ENCODE results near the gene DCUN1D2.
"Not testable (repeated sequence)": the region's sequence is repeated elsewhere in the genome, so short reads cannot be mapped to it uniquely, and the experiment has no call there.

DCUN1D2 gene

DNA sequence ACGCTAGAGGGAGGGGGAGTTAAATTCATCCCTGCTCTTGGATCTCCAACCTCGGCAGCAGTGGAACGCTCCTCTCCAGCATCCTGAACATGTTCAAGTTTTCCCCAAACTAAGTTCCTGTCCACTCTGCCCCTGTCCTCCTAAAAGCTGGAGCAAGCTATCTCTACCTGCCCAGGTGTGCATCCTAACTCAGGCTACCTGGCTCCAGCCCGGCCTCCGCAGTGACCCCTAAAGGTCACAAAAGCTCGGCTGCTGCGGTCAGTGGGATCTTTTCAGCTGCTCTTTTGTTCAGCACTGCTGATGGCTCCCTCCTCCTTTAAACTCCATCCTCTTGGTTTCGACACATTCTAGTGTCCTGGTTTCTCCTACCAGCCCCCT is 1.4 kb downstream of the DCUN1D2 start:
- peak; percentile 33 for DNase-seq

DNA sequence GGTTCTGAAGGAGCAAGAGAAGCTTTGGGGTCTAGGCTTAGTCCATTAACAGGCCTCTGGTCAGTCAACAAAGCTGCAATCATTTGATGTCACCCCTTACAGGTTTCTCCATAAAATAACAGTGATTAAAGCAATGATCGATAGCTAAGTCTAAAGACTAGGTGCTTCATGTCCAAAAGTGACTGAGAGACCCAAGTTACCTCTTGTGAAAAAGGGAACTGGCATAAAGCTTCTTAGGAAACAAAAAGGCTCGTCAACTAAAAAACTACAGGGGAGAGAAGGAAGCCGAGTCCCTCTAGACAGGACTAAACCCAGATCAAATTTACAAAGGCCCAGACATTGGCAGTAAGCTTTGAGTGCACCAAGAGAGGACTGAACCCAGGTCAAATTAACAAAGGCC is 2.2 kb downstream of the DCUN1D2 start:
- no peak for DNase-seq

DNA sequence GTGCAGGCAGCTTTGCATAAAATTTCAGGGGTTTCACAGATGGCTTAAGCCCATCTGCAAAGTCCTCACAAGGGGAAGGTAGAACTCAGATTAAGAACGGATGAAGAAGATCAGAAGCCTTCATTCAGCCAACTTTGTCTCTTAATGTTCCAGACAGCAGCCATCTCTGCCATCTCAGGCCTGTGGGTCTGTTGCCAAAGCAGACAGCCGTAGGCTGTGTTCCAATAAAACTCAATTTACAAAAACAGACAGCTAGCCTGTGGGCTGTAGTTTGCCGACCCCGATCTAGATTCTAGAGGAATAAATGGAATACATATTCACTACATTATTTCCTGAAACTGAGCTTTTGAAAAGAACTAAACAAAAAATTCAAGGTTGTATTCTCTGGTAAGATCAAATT is 3.8 kb downstream of the DCUN1D2 start:
- DNase-seq = no peak

DNA sequence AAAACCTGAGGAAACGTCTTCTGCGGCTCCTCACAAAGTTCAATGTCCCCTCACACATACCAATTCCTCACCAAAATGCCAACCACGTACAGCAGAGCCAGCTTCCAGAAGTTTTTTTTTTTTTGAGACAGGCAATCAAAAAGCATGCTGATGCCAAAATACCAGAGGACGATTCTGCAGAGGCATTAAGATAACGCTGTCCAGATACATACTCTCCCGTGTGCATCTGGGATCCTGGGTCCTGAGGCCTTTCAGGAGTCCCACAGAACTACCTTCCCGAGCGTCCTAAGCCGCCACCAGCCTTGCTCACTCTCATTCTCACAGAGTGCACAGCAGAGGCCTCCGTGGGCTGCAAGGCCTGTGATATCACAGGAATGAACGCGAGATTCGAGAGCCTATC is 5.0 kb downstream of the DCUN1D2 start:
- no peak for DNase-seq

DNA sequence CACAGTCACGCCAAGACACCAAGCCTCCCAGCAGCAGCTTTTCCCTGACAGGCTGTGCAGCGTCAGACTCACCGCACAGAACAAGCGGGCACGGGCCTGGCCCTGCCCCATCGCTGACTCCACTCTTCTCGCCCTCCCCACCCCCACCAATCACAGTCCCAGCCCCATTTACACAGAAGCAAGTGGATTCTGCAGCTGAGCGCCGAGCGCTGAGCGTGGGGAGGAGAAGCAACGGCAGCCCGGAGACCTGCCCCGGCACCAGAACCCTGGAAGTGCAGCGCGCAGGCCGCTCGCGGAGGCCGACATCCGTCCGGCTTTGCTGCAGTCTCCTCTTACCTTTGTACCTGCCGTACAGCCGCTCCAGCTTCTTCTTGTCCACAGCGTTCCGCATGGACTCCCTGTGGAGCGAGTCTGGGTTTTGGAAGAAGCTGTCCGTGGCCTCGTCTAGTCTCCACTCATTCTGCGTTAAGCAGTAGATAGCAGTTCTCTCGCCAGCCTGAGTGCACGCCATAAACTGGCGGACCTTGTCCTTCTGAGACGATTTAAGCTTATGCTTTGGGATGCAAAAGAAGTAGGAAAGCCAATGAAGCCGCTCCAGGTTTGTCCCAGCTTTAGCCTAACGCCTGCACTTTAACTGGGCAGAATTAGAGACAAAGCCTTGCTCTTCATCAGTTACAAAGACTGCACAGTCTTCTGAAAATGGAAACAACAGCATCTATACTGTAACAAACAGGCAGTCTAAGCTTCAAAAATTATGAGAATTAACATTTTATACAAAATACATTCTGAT is 6.8 kb downstream of the DCUN1D2 start:
- DNase-seq = no peak

DNA sequence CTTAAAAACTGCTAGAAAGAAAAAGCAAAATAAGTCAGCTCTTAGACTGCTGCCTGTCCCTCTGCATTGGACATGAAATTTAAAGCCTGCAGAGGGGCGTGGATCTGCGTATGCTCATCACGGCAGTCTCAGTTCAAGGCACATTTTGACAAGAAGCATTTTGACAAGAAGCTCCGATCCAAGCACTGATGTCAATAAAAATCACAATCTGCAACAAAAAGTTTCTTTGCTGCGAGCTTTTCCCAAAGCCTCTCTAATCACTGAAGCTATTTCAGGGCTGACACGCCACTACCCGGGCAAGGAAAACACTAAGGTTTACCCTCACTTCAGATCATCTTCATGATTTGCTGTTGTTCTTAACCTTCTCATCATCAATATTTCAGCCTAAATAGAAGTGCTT is 7.4 kb downstream of the DCUN1D2 start:
- DNase-seq = no peak

DNA sequence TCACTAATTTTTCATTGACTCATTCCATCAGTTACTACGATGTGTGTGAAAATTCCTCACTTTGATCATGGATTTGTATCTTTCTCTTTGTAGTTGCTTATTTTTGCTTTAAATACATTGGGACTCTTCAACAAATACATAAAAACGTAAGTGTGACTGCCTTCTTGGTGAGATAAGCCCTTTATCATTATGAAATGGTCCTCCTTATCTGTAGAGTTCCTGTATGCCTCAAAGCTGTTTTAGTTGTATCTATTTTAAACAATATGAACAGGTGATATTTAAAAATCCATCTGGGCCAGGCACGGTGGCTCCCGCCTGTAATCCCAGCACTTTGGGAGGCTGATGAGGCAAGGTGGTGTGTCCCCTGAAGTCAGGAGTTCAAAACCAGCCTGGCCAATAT is 11.3 kb downstream of the DCUN1D2 start:
- no peak for DNase-seq

DNA sequence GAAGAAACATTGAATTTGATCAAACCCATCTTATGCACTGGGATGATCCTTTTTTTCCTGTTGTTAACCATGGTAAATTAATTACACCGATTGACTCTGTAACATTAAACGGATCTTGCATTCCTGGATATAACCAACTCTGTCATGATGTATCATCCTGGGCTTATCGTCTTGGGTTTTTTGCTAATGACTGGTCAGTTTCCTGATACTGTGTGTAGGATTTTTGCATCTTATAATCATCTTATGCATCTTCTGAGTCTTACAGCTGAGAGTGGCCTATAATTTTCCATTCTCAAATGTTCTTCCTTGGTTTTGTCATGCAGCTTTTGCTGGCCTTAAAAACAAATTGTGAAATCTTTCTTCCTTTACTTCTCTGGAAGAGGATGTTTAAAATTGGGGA is 12.8 kb downstream of the DCUN1D2 start:
- DNase-seq = no peak

DNA sequence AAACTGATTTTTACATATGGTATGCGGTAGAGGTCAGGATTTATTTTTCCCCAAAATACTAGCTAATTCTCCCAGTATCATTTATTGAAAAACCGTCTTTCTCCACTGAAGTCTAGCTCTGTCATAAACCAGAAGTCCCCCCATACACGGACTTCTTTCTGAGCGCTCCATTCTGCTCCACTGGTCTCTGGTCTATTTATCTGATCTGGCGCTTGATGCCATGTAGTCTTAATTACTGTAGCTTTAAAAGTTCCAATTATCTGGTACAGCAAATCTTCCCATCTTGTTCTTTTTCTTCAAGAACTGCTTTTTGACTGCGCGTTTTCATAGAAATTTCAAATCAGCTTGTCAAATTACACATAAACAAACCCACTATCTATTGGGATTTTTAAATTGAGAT is 13.7 kb downstream of the DCUN1D2 start:
- DNase-seq = no peak

DNA sequence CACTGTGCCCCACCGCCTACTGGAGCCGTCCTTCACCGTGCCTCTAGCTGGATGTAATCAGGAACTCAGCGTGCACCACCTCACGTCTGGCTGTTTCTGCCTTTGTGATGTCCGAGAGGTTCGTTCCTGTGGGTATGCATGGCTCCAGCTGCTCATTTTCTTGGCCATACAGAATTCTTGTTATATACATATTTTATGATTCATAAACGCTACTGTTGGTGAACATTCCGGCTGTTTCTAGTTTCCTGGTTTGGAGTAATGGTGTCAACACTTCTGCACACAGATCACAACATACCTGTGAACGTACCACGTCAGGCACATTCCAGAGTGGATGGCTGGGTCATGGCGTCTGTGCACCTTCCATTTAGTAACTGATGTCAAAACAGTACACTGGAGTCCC is 14.6 kb downstream of the DCUN1D2 start:
- no peak for DNase-seq

DNA sequence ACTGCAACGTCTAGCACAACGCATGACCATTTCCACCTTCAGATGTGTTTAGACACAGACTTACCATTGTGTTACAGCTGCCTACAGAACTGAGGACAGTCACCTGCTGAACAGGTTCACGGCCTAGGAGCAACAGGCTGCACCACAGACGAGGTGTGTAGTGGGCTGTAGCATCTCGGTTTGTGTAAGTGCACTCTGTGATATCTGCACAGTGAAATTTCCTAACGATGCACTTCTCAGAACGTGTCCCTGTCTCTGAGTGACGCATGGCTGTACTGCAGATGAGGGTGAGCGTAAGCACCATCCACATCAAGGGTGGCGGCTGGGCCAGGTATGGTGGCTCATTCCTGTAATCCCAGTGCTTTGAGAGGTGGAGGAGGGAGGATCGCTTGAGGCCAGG is 15.2 kb downstream of the DCUN1D2 start:
- DNase-seq = no peak

DNA sequence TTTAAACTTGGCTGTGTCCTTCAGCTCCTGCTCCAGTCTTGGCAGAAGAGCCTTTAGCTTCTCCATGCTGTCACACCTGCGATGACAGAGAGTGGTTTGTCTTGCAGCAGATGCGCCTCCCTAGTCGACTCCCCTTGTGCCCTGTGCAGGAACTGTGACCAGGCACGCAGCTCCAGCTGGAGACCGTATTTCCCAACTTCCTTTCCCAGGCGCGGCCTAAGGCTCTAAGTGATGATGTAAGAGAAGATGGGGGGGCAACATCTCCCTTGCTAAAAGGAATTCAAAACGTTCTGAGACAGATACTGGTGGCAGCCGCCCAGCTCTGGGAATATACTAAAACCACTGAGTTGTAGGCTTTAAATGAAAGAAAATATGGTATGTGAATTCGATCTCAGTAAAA is 16.3 kb downstream of the DCUN1D2 start:
- no peak for DNase-seq

DNA sequence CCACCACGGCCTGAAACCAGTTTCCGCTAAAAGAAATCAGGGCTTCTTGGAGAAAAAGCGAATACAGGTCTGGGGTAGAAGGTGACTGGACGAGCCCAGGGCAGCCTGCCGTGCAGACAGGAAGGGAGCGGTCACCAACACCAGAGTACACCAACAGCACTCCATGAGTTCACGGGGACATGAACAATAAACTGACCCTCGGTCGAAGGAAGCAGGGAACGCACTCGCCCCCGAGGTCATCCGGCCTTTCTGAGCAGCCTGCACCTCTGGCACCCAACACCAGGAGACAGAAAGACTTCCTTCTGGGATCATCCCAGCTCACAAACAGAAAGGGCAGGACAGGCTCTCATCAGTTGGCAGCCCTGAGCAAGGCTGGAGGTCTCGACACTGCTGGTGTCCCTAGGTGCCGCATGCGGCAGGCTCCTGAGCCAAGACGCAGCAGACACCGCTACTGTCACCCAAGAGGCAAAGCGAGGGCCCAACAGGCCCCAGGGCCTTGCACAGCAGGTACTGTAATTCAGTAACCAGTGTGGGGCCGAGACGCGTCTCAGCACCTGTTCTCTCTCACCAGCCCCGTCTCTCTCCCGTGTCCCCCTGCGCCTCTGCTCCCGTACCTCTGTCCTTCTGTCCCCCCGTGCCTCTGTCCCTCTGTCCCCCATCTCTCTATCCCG is 18.0 kb downstream of the DCUN1D2 start:
- DNase-seq = no peak

DNA sequence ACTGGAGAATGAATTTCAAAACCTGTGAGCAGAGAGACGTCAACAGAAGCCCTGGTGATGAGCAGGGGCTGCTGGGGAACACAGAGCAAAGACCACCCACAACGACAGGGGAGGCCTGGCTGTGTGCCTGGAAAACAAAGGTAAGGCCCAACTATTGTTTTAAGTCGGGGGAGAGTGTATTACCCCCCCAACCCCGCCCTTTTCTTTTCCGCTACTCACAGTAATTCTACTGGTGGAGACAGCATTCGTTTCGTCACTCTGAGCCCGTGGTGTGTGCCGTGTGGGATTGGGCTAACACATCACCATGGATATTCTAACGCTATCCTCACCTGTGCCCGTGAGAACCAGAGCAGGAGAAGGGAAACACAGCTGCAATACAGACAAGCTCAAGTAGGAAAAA is 18.7 kb downstream of the DCUN1D2 start:
- DNase-seq = no peak

DNA sequence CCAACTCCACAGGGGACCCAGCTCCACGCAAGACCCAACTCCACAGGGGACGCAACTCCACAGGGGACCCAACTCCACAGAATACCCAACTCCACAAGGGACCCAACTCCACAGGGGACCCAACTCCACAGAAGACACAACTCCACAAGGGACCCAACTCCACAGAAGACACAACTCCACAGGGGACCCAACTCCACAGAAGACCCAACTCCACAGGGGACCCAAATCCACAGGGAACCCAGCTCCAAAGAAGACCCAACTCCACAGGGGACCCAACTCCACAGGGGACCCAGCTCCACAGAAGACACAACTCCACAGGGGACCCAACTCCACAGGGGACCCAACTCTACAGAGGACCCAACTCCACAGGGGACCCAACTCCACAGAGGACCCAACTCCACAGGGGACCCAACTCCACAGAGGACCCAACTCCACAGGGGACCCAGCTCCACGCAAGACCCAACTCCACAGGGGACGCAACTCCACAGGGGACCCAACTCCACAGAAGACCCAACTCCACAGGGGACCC is 19.8 kb downstream of the DCUN1D2 start:
- not testable (repeated sequence) for DNase-seq

DNA sequence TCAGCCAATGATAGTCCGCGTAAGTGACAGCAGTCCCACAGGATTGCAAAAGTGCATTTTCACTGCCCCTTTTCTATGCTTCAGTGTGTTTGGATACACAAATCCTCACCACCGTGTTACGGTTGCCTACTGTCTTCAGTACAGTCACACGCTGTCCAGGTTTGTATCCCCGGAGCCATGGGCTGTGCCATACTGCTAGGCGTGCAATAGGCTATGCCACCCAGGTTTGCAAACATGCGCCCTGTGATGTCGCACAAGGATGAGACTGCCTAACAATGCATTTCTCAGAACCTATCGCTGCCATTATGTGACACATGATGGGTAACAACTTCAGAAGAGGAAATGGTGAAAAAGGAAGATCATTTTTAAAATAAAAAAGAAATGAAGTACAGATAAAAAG is 20.4 kb downstream of the DCUN1D2 start:
- no peak for DNase-seq

DNA sequence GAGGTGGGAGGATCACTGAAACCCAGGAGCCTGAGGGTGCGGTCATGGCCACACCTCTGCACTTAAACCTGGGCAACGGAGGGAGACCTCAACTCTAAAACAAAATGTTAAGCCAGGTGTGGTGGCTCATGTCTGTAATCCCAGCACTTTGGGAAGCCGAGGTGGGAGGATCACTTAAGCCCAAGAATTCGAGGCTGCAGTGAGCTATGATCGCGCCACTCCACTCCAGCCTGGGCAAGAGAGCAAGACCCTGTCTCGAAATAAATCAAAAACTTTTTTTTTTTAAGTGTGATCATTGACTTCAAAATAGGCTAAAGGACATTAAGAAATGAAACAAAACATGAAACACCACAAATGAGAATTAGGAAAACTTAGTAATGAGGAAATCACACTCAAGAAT is 20.9 kb downstream of the DCUN1D2 start:
- DNase-seq = no peak

DNA sequence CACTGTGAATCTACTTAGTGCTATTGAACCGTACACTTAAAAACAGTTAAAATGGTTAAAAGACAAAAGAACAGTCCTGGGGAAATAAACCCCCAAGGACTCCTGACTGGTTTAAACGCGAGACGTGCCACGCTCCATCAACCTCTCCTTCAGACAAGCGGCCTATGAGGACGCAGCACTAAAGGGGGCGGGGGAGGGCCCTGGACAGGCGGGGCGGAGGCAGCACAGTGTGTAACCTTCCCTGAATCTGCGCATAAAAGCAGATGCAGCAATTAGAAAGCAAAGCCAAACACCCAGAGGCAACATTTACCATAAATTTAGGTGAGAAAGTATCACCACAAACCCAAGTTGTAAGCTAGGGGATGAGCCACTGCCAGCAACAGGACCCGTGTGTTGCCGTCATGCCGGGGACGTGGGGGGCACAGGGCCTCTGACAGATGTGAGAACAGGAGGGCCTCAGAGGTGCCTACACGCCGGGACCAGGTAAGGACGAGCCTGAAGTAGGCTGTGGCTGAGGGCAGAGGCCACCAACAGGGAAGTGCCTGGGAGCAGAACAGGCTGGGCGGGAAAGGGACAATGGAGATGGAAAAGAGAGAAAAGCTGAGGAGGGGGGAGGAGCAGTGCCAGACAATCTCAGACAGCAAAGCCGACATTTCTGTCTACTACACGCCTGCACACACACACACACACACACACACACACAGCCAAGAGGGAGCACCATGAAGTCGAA is 21.9 kb downstream of the DCUN1D2 start:
- no peak for DNase-seq

DNA sequence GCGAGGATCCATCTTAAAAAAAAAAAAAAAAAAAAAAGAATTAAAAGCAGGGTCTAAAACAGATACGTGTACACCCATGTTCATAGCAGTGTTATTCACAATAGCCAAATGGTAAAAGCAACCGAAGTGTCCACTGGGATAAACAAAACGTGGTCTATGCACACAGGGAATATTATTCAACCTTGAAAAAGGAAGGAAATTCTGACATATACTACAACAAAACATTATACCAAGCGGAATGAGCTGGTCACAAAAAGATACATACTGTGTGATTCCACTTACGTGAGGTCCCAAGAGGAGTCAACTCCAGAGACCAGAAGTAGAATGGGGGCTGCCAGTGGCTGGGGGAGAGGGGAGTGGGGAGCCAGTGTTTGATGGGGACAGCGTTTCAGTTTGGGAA is 22.5 kb downstream of the DCUN1D2 start:
- DNase-seq = no peak

DNA sequence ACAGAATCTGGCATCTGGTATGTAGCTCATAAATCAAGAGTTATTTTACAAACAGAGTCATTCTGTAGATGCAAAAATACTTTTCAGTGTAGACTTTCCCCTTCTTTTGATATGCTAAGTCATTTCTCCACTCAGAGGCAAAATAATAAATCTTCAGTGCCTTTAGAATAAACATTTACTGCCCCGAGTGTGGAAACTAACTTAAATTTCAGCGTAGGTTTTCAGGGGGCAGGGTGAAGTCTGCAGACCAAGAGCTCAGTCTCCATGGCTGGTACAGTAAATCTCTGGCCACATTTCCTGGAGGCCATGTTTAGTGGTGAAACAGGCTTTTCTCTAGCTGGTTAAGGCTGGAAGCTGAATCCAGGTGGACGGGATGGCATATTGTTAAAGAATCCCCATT is 24.1 kb downstream of the DCUN1D2 start:
- DNase-seq = no peak

DNA sequence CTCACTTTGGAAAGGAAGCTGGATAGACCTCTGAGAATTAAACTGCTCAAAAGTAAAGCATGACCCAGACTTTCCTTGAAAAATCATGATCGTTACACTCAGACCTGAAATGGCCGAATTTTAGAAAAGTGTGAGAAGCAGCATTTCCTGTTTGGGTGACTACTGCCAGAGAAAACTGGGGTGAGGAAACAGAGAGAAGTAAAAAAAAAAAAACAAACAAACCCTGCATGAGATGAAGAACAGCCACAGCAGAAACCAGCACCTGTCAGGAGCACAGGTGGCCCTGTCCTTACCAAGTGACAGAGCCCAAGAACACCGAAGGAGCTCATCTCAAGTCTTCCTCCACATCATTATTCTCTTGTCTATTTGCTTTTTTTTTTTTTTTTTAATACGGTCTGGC is 25.2 kb downstream of the DCUN1D2 start:
- no peak for DNase-seq

DNA sequence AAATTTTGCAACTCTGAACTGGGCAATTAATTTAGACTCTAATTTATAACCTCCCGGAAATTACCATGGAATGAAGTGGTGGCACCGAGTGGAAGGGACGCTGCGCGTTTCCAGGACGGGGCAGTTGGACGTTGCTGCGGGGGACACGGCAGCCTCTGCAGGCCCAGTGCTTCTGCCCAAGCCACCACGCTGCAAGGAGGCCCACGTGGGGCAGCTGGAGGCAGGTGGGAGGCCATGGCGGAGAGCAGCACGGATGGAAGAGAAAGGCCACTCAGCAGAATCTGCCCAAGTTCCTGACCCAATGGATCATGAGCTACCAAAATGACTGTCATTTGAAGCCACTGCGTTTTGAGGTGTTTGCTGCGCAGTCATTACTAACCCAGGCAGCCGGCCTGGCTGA is 26.0 kb downstream of the DCUN1D2 start:
- DNase-seq = no peak

DNA sequence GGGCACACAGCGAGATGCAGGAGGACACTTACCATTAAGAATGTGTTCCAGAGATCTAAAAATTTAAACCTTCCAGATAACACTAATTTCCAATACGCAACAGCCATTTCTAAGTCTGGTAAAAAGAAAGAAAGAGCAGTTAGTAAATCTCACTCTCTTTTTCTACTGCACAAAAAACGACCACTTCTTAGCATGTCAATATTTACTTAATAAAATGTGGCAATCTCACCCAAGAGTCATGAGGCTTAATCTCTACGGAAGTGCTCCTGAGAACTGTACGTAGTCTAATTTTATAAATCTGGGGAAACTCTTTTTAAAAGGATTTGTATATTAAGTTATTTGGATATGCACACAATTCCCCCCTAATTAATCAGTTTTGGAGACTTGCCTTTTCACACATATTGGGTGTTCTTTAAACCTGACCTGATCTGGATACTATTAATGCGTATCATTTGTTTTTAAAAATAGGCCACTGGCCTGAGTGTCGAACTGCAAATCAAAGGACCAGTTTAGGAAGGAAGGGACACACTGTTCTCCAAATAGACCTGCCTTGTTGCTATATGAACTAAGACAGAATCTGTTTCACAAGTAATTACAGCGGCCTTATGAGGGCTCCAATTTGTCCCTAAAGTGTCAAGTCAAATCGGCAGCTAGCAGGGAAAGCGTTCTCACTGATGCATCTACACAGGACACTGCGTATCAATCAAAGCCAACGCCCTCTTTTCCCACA is 29.3 kb downstream of the DCUN1D2 start:
- no peak for DNase-seq

All from NCI-H1105 treated with DMSO at 0.1 percent for 48 hours (cell line).